IMR-90 (cell line): ENCODE measurements around the gene CALML4. TPM values are rescaled to one million over a fixed set of nuclear protein-coding genes. Genes with fewer than 3 reads are reported as not detected.

ENCODE experiments used
- ATAC-seq: fragments of 200-7000 bp; cut with Tn5 transposase; 2 replicates; pipeline ENCODE4 v1.9.1; 2020; ENCODE audit warnings: low read depth, mild to moderate bottlenecking, moderate library complexity
- BruUV-seq: library from RNA; stranded (reverse); fragments of 400-500 nt; replicated peaks from 2 replicates; lab custom pipeline; 2021; lab: Mats Ljungman, UMichigan
- CTCF ChIA-PET: fragments of 300-600 bp; formaldehyde crosslinking; extraction: SDS; loops from one replicate; lab custom pipeline; 2021; ENCODE audit warnings: antibody characterized with exemption; lab: Yijun Ruan, JAX
- POLR2A ChIA-PET: fragments of 300-600 bp; sonication (Branson Sonifier 250); formaldehyde crosslinking; loops from one replicate; lab custom pipeline; 2022; ENCODE audit warnings: antibody characterized with exemption; ENCODE audit not compliant: unreplicated experiment; lab: Charles Lee
- DNase-seq: peaks from one replicate; pipeline ENCODE4 v3.0.0; 2013
- H2AFZ ChIP-seq: replicated peaks from 2 replicates; pipeline ENCODE3; 2013; ENCODE audit warnings: low read length, mild to moderate bottlenecking; ENCODE audit not compliant: poor library complexity
- H2AK5ac ChIP-seq: 2 replicates; pipeline ENCODE4 v1.6.1; 2013; ENCODE audit warnings: low read depth, low read length, inconsistent platforms
- H2AK9ac ChIP-seq: replicated peaks from 2 replicates; pipeline ENCODE3; 2013; ENCODE audit warnings: mild to moderate bottlenecking, low read depth, low read length, moderate library complexity; ENCODE audit not compliant: poor library complexity
- H2BK120ac ChIP-seq: 2 replicates; pipeline ENCODE4 v1.6.1; 2013; ENCODE audit warnings: low read depth, low read length, inconsistent platforms
- H2BK15ac ChIP-seq: 3 replicates; pipeline ENCODE4 v1.6.1; 2013; ENCODE audit warnings: low read depth, low read length, inconsistent platforms
- H2BK20ac ChIP-seq: 2 replicates; pipeline ENCODE4 v1.6.1; 2013; ENCODE audit warnings: low read depth, mild to moderate bottlenecking, inconsistent platforms, low read length, moderate library complexity
- H2BK5ac ChIP-seq: 2 replicates; pipeline ENCODE4 v1.6.1; 2013; ENCODE audit warnings: mild to moderate bottlenecking, low read depth, low read length, inconsistent platforms; ENCODE audit not compliant: poor library complexity, severe bottlenecking
- H3K14ac ChIP-seq: replicated peaks from 2 replicates; pipeline ENCODE4 v1.6.1; 2013; ENCODE audit warnings: low read depth, low read length, inconsistent platforms
- H3K18ac ChIP-seq: 2 replicates; pipeline ENCODE4 v1.6.1; 2013; ENCODE audit warnings: low read depth, low read length, control low read depth
- H3K23ac ChIP-seq: 2 replicates; pipeline ENCODE4 v1.6.1; 2013; ENCODE audit warnings: low read depth, low read length, inconsistent platforms
- H3K27ac ChIP-seq: 2 replicates; pipeline ENCODE4 v1.5.1; 2013; ENCODE audit warnings: mild to moderate bottlenecking, control low read depth, low read length; ENCODE audit not compliant: insufficient read depth
- H3K27me3 ChIP-seq: 2 replicates; pipeline ENCODE4 v1.6.1; 2013; ENCODE audit warnings: low read length; ENCODE audit not compliant: control insufficient read depth, insufficient read depth
- H3K36me3 ChIP-seq: 2 replicates; pipeline ENCODE4 v1.6.1; 2013; ENCODE audit warnings: low read length, mixed read lengths; ENCODE audit not compliant: control insufficient read depth, insufficient read depth
- H3K4ac ChIP-seq: 2 replicates; pipeline ENCODE4 v1.6.1; 2013; ENCODE audit warnings: low read depth, low read length, inconsistent platforms
- H3K4me1 ChIP-seq: 2 replicates; pipeline ENCODE4 v1.6.1; 2013; ENCODE audit warnings: low read length, mixed read lengths; ENCODE audit not compliant: control insufficient read depth, insufficient read depth
- H3K4me2 ChIP-seq: 2 replicates; pipeline ENCODE4 v1.6.1; 2013; ENCODE audit warnings: low read depth, mild to moderate bottlenecking, control low read depth, low read length, moderate library complexity
- H3K4me3 ChIP-seq: 2 replicates; pipeline ENCODE4 v1.5.1; 2013; ENCODE audit warnings: low read depth, mild to moderate bottlenecking, control low read depth, low read length, moderate library complexity; ENCODE audit not compliant: insufficient read depth
- H3K56ac ChIP-seq: 2 replicates; pipeline ENCODE4 v1.6.1; 2013; ENCODE audit warnings: low read length, inconsistent platforms; ENCODE audit not compliant: insufficient read depth; ENCODE audit errors: extremely low read depth
- H3K79me1 ChIP-seq, 2 experiments: 2 replicates each; pipeline ENCODE4 v1.6.1; 2013; ENCODE audit warnings: low read length in 2 of 2, inconsistent platforms in 1 of 2, low read depth in 1 of 2
- H3K9ac ChIP-seq: 2 replicates; pipeline ENCODE4 v1.6.1; 2013; ENCODE audit warnings: low read depth, low read length, control low read depth
- H3K9me1 ChIP-seq: 2 replicates; pipeline ENCODE4 v1.6.1; 2013; ENCODE audit warnings: low read length, inconsistent platforms; ENCODE audit not compliant: insufficient read depth
- H3K9me3 ChIP-seq: 2 replicates; pipeline ENCODE4 v1.6.1; 2013; ENCODE audit warnings: low read length; ENCODE audit not compliant: control insufficient read depth, insufficient read depth
- H4K20me1 ChIP-seq: 2 replicates; pipeline ENCODE4 v1.6.1; 2013; ENCODE audit warnings: low read length, inconsistent platforms; ENCODE audit not compliant: insufficient read depth
- H4K5ac ChIP-seq: 2 replicates; pipeline ENCODE4 v1.6.1; 2013; ENCODE audit warnings: mild to moderate bottlenecking, low read depth, low read length, control low read depth
- H4K8ac ChIP-seq, 2 experiments: 2 replicates each; pipeline ENCODE4 v1.6.1; 2013; ENCODE audit warnings: low read depth in 2 of 2, low read length in 2 of 2, control low read depth in 1 of 2, inconsistent platforms in 1 of 2
- H4K91ac ChIP-seq: 2 replicates; pipeline ENCODE4 v1.6.1; 2013; ENCODE audit warnings: low read depth, low read length, inconsistent platforms; ENCODE audit not compliant: insufficient read depth
- BHLHE40 ChIP-seq: fragments of 150-350 bp; IDR thresholded peaks from 2 replicates; pipeline ENCODE4 v1.6.1; 2016; ENCODE audit warnings: mild to moderate bottlenecking, low read depth, low read length
- CEBPB ChIP-seq: IDR thresholded peaks from 2 replicates; pipeline ENCODE4 v1.6.1; 2012; ENCODE audit warnings: low read depth, low read length, improper control_type of control experiment
- CHD1 ChIP-seq: IDR thresholded peaks from 2 replicates; pipeline ENCODE4 v1.6.1; 2012; ENCODE audit warnings: low read depth, low read length, improper control_type of control experiment
- ELK1 ChIP-seq: fragments of 150-350 bp; IDR thresholded peaks from 2 replicates; pipeline ENCODE4 v1.6.1; 2016; ENCODE audit warnings: low read depth, mild to moderate bottlenecking, low read length, moderate library complexity, borderline replicate concordance
- FOS ChIP-seq: fragments of 150-350 bp; IDR thresholded peaks from 2 replicates; pipeline ENCODE4 v1.6.1; 2016; ENCODE audit warnings: low read depth, low read length
- MAFK ChIP-seq: IDR thresholded peaks from 2 replicates; pipeline ENCODE4 v1.6.1; 2012; ENCODE audit warnings: low read depth, low read length, improper control_type of control experiment
- MAZ ChIP-seq: IDR thresholded peaks from 2 replicates; pipeline ENCODE4 v1.6.1; 2012; ENCODE audit warnings: low read depth, mild to moderate bottlenecking, low read length, improper control_type of control experiment, moderate library complexity, borderline replicate concordance
- MXI1 ChIP-seq: IDR thresholded peaks from 2 replicates; pipeline ENCODE4 v1.6.1; 2012; ENCODE audit warnings: low read depth, mild to moderate bottlenecking, low read length, moderate library complexity, borderline replicate concordance
- POLR2A ChIP-seq: IDR thresholded peaks from 2 replicates; pipeline ENCODE4 v1.6.1; 2012; ENCODE audit warnings: mild to moderate bottlenecking, low read depth, low read length
- RAD21 ChIP-seq: IDR thresholded peaks from 2 replicates; pipeline ENCODE4 v1.6.1; 2012; ENCODE audit warnings: low read length, improper control_type of control experiment
- RCOR1 ChIP-seq: IDR thresholded peaks from 2 replicates; pipeline ENCODE4 v1.6.1; 2012; ENCODE audit warnings: mild to moderate bottlenecking, low read length, improper control_type of control experiment; ENCODE audit not compliant: insufficient replicate concordance
- RFX5 ChIP-seq: IDR thresholded peaks from 2 replicates; pipeline ENCODE4 v1.8.0; 2012; ENCODE audit warnings: low read depth, mild to moderate bottlenecking, low read length, moderate library complexity
- SMC3 ChIP-seq: fragments of 150-350 bp; IDR thresholded peaks from 2 replicates; pipeline ENCODE4 v1.6.1; 2016; ENCODE audit warnings: low read depth, mild to moderate bottlenecking, antibody characterized with exemption, low read length, moderate library complexity
- dilution Hi-C: fragments of 300-500 bp; cut with HindIII; formaldehyde crosslinking; loops from one replicate; pipeline ENCODE4 v1.14.3; 2018; ENCODE audit warnings: low sequenced_read_pairs; ENCODE audit not compliant: unreplicated experiment
- in situ Hi-C: fragments of 300-500 bp; cut with MboI; formaldehyde crosslinking; loops from 3 replicates; pipeline ENCODE4 v1.14.3; 2019; ENCODE audit warnings: low sequenced_read_pairs, inconsistent platforms, mixed read lengths
- intact Hi-C: fragments of 100-400 bp; cut with micrococcal nuclease; formaldehyde crosslinking; loops from 2 replicates; pipeline ENCODE4 v1.10.0; 2022
- polyA plus RNA-seq, 3 experiments: library from polyadenylated mRNA; depleted of rRNA; stranded (reverse); fragments of >200 nt; gene quantifications; 2 replicates each; pipeline ENCODE4 v1.2.3, GENCODE V29; 2012; ENCODE audit warnings: low replicate concordance in 1 of 3
- total RNA-seq: library from RNA; depleted of rRNA; stranded (reverse); fragments of >200 nt; gene quantifications from 2 replicates; pipeline ENCODE4 v1.2.3, GENCODE V29; 2012
- TF ChIP-seq, protein P1 (sequence below): fragments of 150-350 bp; IDR thresholded peaks from 2 replicates; pipeline ENCODE4 v1.6.1; 2017; ENCODE audit warnings: mild to moderate bottlenecking, antibody characterized with exemption, low read length, low read depth
- TF ChIP-seq, protein P2 (sequence below): conservative IDR thresholded peaks from 2 replicates; pipeline ENCODE4 v1.5.1; 2012; ENCODE audit warnings: mild to moderate bottlenecking, low read depth, low read length, improper control_type of control experiment

CALML4 gene
- total and polyA plus RNA-seq, 2 of the 4 experiments (the other 2 are of a cell fraction): 0.36 to 1.3 TPM

GRCh38 chr15:68177742-68178141 lies 27.4 kb downstream of the CALML4 start:
- Histone ChIP-seq H2BK20ac (no peak overlapping the region), H3K4me1 (peaks cover 6% of the 10 kb centered on the region), H3K4ac (no peak overlapping the region), H2AK5ac (no peak overlapping the region), H4K91ac (no peak overlapping the region), H3K23ac (no peak overlapping the region), H3K36me3 (peaks cover 18% of the 10 kb centered on the region), H3K14ac (no peak overlapping the region), H3K27me3 (no peaks in the 10 kb centered on the region), H2BK15ac (no peak overlapping the region), H3K9ac (no peak overlapping the region), H3K9me3 (no peaks in the 10 kb centered on the region), H4K20me1 (no peaks in the 10 kb centered on the region), H3K56ac (no peak overlapping the region), H2AFZ (no peak overlapping the region), H2AK9ac (no peak overlapping the region), H3K27ac (peak overlapping the region; percentile 63; the same call in 1 of the 2 replicates), H3K18ac (peak overlapping the region; percentile 70; the same call in 1 of the 2 replicates), H3K4me2 (peak overlapping the region; percentile 57), H3K9me1 (peaks cover 6% of the 10 kb centered on the region), H4K5ac (peak overlapping the region; percentile 35), H3K79me1 (peaks cover 5 to 6% of the 10 kb centered on the region in 2 experiments; a peak in 3 of 4 replicates), H2BK5ac (peak overlapping the region; percentile 41), H4K8ac (no peak overlapping the region), H3K4me3 (no peak overlapping the region), H2BK120ac (no peak overlapping the region)
- DNase-seq: peak; percentile 61
- ATAC-seq: peak; percentile 85
- ChIA-PET POLR2A (no interaction called here), CTCF (no interaction called here)
- in situ Hi-C loops: no loop called here
- no TSS peak for BruUV-seq
- intact Hi-C loops: no loop called here
- dilution Hi-C loops: no loop called here
- no peak for TF ChIP-seq ELK1
- TF ChIP-seq, protein P1, sequence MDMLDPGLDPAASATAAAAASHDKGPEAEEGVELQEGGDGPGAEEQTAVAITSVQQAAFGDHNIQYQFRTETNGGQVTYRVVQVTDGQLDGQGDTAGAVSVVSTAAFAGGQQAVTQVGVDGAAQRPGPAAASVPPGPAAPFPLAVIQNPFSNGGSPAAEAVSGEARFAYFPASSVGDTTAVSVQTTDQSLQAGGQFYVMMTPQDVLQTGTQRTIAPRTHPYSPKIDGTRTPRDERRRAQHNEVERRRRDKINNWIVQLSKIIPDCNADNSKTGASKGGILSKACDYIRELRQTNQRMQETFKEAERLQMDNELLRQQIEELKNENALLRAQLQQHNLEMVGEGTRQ: no peak
- no peak for TF ChIP-seq RCOR1
- no peak for TF ChIP-seq SMC3
- no peak for TF ChIP-seq MAZ
- no peak for TF ChIP-seq CHD1
- TF ChIP-seq POLR2A: no peak
- no peak for TF ChIP-seq MAFK
- no peak for TF ChIP-seq MXI1
- TF ChIP-seq, protein P2, sequence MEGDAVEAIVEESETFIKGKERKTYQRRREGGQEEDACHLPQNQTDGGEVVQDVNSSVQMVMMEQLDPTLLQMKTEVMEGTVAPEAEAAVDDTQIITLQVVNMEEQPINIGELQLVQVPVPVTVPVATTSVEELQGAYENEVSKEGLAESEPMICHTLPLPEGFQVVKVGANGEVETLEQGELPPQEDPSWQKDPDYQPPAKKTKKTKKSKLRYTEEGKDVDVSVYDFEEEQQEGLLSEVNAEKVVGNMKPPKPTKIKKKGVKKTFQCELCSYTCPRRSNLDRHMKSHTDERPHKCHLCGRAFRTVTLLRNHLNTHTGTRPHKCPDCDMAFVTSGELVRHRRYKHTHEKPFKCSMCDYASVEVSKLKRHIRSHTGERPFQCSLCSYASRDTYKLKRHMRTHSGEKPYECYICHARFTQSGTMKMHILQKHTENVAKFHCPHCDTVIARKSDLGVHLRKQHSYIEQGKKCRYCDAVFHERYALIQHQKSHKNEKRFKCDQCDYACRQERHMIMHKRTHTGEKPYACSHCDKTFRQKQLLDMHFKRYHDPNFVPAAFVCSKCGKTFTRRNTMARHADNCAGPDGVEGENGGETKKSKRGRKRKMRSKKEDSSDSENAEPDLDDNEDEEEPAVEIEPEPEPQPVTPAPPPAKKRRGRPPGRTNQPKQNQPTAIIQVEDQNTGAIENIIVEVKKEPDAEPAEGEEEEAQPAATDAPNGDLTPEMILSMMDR: no peak
- no peak for TF ChIP-seq RAD21
- TF ChIP-seq RFX5: no peak
- TF ChIP-seq FOS: no peak
- TF ChIP-seq BHLHE40: no peak
- TF ChIP-seq CEBPB: no peak
